ENCODE data around the gene MAP2K1.

DNA sequence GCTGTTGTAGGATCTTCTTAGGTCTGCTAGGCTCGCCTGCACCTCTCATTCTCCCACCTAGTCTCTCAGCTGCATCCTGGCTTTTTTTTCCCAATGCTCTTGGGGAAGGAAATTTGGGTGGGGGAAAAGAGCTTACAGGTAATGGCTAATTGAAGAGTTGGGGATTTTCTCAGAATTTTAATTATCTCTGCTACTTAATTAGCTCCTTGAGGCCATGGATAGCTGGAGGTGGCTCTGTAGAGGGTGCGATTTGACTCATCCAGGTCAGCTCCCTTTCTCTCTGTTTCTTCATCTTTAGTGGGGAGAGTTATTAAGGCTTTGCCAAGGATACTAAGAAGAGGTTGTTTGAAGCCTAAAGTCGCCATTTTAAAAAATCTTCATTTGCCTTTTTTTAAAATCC is 88.3 kb downstream of the MAP2K1 start:
- TF ChIP-seq, protein P1, sequence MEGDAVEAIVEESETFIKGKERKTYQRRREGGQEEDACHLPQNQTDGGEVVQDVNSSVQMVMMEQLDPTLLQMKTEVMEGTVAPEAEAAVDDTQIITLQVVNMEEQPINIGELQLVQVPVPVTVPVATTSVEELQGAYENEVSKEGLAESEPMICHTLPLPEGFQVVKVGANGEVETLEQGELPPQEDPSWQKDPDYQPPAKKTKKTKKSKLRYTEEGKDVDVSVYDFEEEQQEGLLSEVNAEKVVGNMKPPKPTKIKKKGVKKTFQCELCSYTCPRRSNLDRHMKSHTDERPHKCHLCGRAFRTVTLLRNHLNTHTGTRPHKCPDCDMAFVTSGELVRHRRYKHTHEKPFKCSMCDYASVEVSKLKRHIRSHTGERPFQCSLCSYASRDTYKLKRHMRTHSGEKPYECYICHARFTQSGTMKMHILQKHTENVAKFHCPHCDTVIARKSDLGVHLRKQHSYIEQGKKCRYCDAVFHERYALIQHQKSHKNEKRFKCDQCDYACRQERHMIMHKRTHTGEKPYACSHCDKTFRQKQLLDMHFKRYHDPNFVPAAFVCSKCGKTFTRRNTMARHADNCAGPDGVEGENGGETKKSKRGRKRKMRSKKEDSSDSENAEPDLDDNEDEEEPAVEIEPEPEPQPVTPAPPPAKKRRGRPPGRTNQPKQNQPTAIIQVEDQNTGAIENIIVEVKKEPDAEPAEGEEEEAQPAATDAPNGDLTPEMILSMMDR (IDR thresholded peaks at IDR 0.05; ENCODE audit: insufficient read depth, low read depth, low read length): no peak
- no peak for TF ChIP-seq EZH2 (IDR thresholded peaks at IDR 0.05; ENCODE audit: insufficient read depth, low read length)
